ENCODE data around the gene CCDC77.

The CCDC77 gene

GRCh38 chr12:484096-484495 is 82.7 kb downstream of the CCDC77 start:
- Histone ChIP-seq H2AFZ (ENCODE audit: low read length) (no peak overlapping the region), H3K9me3 (ENCODE audit: insufficient read depth, low read depth, low read length) (no peaks in the 10 kb centered on the region), H3K36me3 (ENCODE audit: insufficient read depth, low read length) (no peaks in the 10 kb centered on the region), H3K27me3 (ENCODE audit: insufficient read depth, low read length, poor library complexity, severe bottlenecking) (no peaks in the 10 kb centered on the region), H3K9ac (ENCODE audit: low read depth, low read length, poor library complexity, severe bottlenecking) (no peak overlapping the region), H3K9me2 (replicated peaks; ENCODE audit: low read depth, low read length) (no peaks in the 10 kb centered on the region), H3F3A (ENCODE audit: low read depth) (no peaks in the 10 kb centered on the region), H3K4me1 (ENCODE audit: insufficient read depth, low read length, poor library complexity, severe bottlenecking) (peaks cover 19% of the 10 kb centered on the region), H3K79me2 (ENCODE audit: insufficient read depth, low read length) (no peaks in the 10 kb centered on the region), H3K4me3 (ENCODE audit: low read length, poor library complexity, severe bottlenecking) (no peak overlapping the region), H3K4me2 (ENCODE audit: low read depth, low read length, poor library complexity, severe bottlenecking) (no peak overlapping the region), H4K20me1 (ENCODE audit: insufficient read depth, low read length, poor library complexity, severe bottlenecking) (no peaks in the 10 kb centered on the region)
- TF ChIP-seq EZH2phosphoT487 (IDR thresholded peaks at IDR 0.05; ENCODE audit: borderline replicate concordance), result no peak
- TF ChIP-seq, protein P1, sequence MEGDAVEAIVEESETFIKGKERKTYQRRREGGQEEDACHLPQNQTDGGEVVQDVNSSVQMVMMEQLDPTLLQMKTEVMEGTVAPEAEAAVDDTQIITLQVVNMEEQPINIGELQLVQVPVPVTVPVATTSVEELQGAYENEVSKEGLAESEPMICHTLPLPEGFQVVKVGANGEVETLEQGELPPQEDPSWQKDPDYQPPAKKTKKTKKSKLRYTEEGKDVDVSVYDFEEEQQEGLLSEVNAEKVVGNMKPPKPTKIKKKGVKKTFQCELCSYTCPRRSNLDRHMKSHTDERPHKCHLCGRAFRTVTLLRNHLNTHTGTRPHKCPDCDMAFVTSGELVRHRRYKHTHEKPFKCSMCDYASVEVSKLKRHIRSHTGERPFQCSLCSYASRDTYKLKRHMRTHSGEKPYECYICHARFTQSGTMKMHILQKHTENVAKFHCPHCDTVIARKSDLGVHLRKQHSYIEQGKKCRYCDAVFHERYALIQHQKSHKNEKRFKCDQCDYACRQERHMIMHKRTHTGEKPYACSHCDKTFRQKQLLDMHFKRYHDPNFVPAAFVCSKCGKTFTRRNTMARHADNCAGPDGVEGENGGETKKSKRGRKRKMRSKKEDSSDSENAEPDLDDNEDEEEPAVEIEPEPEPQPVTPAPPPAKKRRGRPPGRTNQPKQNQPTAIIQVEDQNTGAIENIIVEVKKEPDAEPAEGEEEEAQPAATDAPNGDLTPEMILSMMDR (conservative IDR thresholded peaks at IDR 0.05; ENCODE audit: low read length), result no peak

GRCh38 chr12:490260-490659 is 88.8 kb downstream of the CCDC77 start:
- TF ChIP-seq, protein P1 (conservative IDR thresholded peaks at IDR 0.05; ENCODE audit: low read length), result no peak
- no peak for TF ChIP-seq EZH2phosphoT487 (IDR thresholded peaks at IDR 0.05; ENCODE audit: borderline replicate concordance)
- no peaks in the 10 kb centered on the region for H3F3A ChIP-seq (ENCODE audit: low read depth)
- no peak overlapping the region for H3K4me3 ChIP-seq (ENCODE audit: low read length, poor library complexity, severe bottlenecking)

More at GRCh38 chr12:490260-490659, 88.8 kb downstream of the CCDC77 start:
- Histone ChIP-seq H3K9me2 (replicated peaks; ENCODE audit: low read depth, low read length) (no peaks in the 10 kb centered on the region), H3K27me3 (ENCODE audit: insufficient read depth, low read length, poor library complexity, severe bottlenecking) (no peaks in the 10 kb centered on the region), H2AFZ (ENCODE audit: low read length) (no peak overlapping the region), H3K36me3 (ENCODE audit: insufficient read depth, low read length) (no peaks in the 10 kb centered on the region), H4K20me1 (ENCODE audit: insufficient read depth, low read length, poor library complexity, severe bottlenecking) (no peaks in the 10 kb centered on the region), H3K79me2 (ENCODE audit: insufficient read depth, low read length) (no peaks in the 10 kb centered on the region), H3K9me3 (ENCODE audit: insufficient read depth, low read depth, low read length) (peaks cover 18% of the 10 kb centered on the region), H3K4me1 (ENCODE audit: insufficient read depth, low read length, poor library complexity, severe bottlenecking) (no peaks in the 10 kb centered on the region), H3K9ac (ENCODE audit: low read depth, low read length, poor library complexity, severe bottlenecking) (no peak overlapping the region), H3K4me2 (ENCODE audit: low read depth, low read length, poor library complexity, severe bottlenecking) (no peak overlapping the region)
